ENCODE data around the gene TULP4. TPM values are rescaled to one million over a fixed set of nuclear protein-coding genes. Genes with fewer than 3 reads are reported as not detected.

Gene TULP4
- total RNA-seq, 1 experiment from 2014 or later = 21.5 TPM

- Histone ChIP-seq H3K9me3 (ENCODE audit: low read length) (no peaks in the 10 kb centered on the region), H3K27ac (ENCODE audit: low read length) (no peak overlapping the region), H3K9me2 (replicated peaks; ENCODE audit: low read length) (no peaks in the 10 kb centered on the region), H3K4me3 (ENCODE audit: low read length) (no peak overlapping the region), H3K79me2 (ENCODE audit: low read length) (no peaks in the 10 kb centered on the region), H3K9ac (ENCODE audit: low read length) (no peak overlapping the region), H4K20me1 (ENCODE audit: low read length) (no peaks in the 10 kb centered on the region), H2AFZ (ENCODE audit: low read length) (no peak overlapping the region), H3K4me1 (ENCODE audit: insufficient read depth, low read length) (no peaks in the 10 kb centered on the region), H3K27me3 (ENCODE audit: low read length) (no peaks in the 10 kb centered on the region), H3F3A (ENCODE audit: low read length, unreplicated experiment) (no peaks in the 10 kb centered on the region), H3K4me2 (ENCODE audit: low read length) (no peak overlapping the region), H3K36me3 (ENCODE audit: low read depth, low read length) (no peaks in the 10 kb centered on the region)
- no peak for TF ChIP-seq EZH2 (IDR thresholded peaks at IDR 0.05; ENCODE audit: low read length, unreplicated experiment)
- BruUV-seq (replicated peaks) = no TSS peak
- no peak for ATAC-seq
- ChIA-PET CTCF (no interaction called here), POLR2A (ENCODE audit: unreplicated experiment) (no interaction called here)
- DNase-seq = no peak
- intact Hi-C loops (cut with micrococcal nuclease) = loop anchor here (10.0 kb wide), 1 partner anchor 153 kb away; no protein-coding TSS in a partner anchor
Measured at GRCh38 chr6:158387578-158387977, 75.3 kb downstream of the TULP4 start.

DNA sequence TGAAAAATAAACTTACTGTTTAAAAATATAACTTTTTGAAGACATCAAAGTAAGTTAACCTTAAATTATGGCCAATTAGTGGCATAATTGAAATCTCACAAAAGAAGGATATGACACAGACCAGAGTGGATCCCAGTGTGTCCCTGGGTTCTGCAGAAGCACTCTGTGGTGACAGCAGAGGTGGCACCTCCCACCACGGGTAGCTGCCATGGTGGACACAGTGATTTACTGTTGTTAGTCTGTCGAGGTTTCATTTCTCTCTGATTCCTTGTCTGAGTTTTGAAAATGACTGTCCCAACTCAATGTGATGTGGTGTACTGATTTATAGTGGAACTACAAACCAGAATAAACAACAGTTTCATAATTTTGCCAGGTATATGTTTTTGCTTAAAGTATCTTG is 76.5 kb downstream of the TULP4 start:
- no peak overlapping the region for H3K4me2 ChIP-seq (ENCODE audit: low read length)
- CTCF ChIA-PET = no interaction called here
- DNase-seq (no peak), ATAC-seq (no peak)
- no peak overlapping the region for H3K4me3 ChIP-seq (ENCODE audit: low read length)
- H2AFZ ChIP-seq (ENCODE audit: low read length) = no peak overlapping the region
- POLR2A ChIA-PET (ENCODE audit: unreplicated experiment) = no interaction called here
- no peak overlapping the region for H3K9ac ChIP-seq (ENCODE audit: low read length)
- no peak overlapping the region for H3K27ac ChIP-seq (ENCODE audit: low read length)
- no peaks in the 10 kb centered on the region for H3K79me2 ChIP-seq (ENCODE audit: low read length)
- TF ChIP-seq EZH2 (IDR thresholded peaks at IDR 0.05; ENCODE audit: low read length, unreplicated experiment) (no peak), EZH2phosphoT487 (IDR thresholded peaks at IDR 0.05; ENCODE audit: borderline replicate concordance, low read length) (no peak)
- TF ChIP-seq, protein P1, sequence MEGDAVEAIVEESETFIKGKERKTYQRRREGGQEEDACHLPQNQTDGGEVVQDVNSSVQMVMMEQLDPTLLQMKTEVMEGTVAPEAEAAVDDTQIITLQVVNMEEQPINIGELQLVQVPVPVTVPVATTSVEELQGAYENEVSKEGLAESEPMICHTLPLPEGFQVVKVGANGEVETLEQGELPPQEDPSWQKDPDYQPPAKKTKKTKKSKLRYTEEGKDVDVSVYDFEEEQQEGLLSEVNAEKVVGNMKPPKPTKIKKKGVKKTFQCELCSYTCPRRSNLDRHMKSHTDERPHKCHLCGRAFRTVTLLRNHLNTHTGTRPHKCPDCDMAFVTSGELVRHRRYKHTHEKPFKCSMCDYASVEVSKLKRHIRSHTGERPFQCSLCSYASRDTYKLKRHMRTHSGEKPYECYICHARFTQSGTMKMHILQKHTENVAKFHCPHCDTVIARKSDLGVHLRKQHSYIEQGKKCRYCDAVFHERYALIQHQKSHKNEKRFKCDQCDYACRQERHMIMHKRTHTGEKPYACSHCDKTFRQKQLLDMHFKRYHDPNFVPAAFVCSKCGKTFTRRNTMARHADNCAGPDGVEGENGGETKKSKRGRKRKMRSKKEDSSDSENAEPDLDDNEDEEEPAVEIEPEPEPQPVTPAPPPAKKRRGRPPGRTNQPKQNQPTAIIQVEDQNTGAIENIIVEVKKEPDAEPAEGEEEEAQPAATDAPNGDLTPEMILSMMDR (conservative IDR thresholded peaks at IDR 0.05; ENCODE audit: low read depth, low read length) = no peak
- H3K27me3 ChIP-seq (ENCODE audit: low read length) = no peaks in the 10 kb centered on the region
- intact Hi-C loops (cut with micrococcal nuclease) = loop anchor here (10.0 kb wide), 1 partner anchor 154 kb away; no protein-coding TSS in a partner anchor
- no peaks in the 10 kb centered on the region; the same call in 1 of the 2 replicates for H3K36me3 ChIP-seq (ENCODE audit: low read depth, low read length)
- H4K20me1 ChIP-seq (ENCODE audit: low read length) = no peaks in the 10 kb centered on the region
- H3F3A ChIP-seq (ENCODE audit: low read length, unreplicated experiment) = no peaks in the 10 kb centered on the region
- no peaks in the 10 kb centered on the region for H3K4me1 ChIP-seq (ENCODE audit: insufficient read depth, low read length)
- no peaks in the 10 kb centered on the region for H3K9me3 ChIP-seq (ENCODE audit: low read length)
- BruUV-seq (replicated peaks) = no TSS peak
- no peaks in the 10 kb centered on the region for H3K9me2 ChIP-seq (replicated peaks; ENCODE audit: low read length)

DNA sequence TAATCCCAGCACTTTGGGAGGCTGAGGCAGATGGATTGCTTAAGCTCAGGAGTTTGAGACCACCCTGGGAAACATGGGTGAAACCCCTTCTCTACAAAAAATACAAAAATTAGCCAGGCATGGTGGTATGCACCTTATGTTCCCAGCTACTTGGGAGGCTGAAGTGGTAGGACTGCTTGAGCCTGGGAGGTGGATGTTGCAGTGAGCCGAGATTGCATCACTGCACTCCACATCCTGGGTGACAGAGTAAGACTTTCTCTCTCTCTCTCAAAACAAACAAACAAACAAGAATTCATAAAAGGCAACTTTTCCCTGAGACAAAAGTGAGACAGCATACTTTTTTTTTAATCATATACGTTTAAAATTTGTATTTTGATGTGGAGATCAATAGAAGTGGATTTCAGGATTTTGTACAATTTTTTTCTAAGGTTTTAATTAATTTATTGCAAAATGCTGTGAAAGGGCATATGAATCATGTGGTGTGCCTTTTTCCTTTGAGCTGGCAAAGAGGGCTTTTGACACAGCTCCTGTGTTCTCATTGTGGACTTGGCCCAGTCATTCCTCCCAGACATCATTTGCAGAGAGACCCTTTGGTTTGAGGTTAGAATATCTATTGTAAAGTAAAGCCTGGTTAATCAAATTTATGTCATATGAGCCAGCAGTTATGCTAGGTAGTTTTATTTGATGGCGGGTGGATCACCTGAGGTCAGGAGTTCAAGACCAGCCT is 77.1 kb downstream of the TULP4 start:
- Histone ChIP-seq H3K36me3 (ENCODE audit: low read depth, low read length) (no peaks in the 10 kb centered on the region; the same call in 1 of the 2 replicates), H2AFZ (ENCODE audit: low read length) (no peak overlapping the region), H3K4me3 (ENCODE audit: low read length) (no peak overlapping the region), H3K9ac (ENCODE audit: low read length) (no peak overlapping the region), H3K9me2 (replicated peaks; ENCODE audit: low read length) (no peaks in the 10 kb centered on the region), H3K27ac (ENCODE audit: low read length) (no peak overlapping the region), H3K27me3 (ENCODE audit: low read length) (no peaks in the 10 kb centered on the region), H3K9me3 (ENCODE audit: low read length) (no peaks in the 10 kb centered on the region), H3F3A (ENCODE audit: low read length, unreplicated experiment) (no peaks in the 10 kb centered on the region), H3K4me1 (ENCODE audit: insufficient read depth, low read length) (no peaks in the 10 kb centered on the region), H3K4me2 (ENCODE audit: low read length) (no peak overlapping the region), H3K79me2 (ENCODE audit: low read length) (no peaks in the 10 kb centered on the region), H4K20me1 (ENCODE audit: low read length) (no peaks in the 10 kb centered on the region)
- DNase-seq (peak; percentile 7), ATAC-seq (no peak)
- ChIA-PET CTCF (no interaction called here), POLR2A (ENCODE audit: unreplicated experiment) (no interaction called here)
- intact Hi-C loops (cut with micrococcal nuclease) = loop anchor here (10.0 kb wide), 1 partner anchor 155 kb away; no protein-coding TSS in a partner anchor
- BruUV-seq (replicated peaks) = no TSS peak
- no peak for TF ChIP-seq EZH2 (IDR thresholded peaks at IDR 0.05; ENCODE audit: low read length, unreplicated experiment)
- no peak for TF ChIP-seq EZH2phosphoT487 (IDR thresholded peaks at IDR 0.05; ENCODE audit: borderline replicate concordance, low read length)
- TF ChIP-seq, protein P1 (conservative IDR thresholded peaks at IDR 0.05; ENCODE audit: low read depth, low read length) = no peak

Measured in PC-3 (cell line).